ENCODE measurements around the gene CDK5RAP2. TPM values are rescaled to one million over a fixed set of nuclear protein-coding genes. Genes with fewer than 3 reads are reported as not detected.
A peak's percentile ranks its signal among the peaks of the same experiment; 100 is the strongest.

Gene CDK5RAP2
- total RNA-seq, 1 donor from 2014 or later = 75.4 TPM

GRCh38 chr9:120398286-120398685 lies 181.7 kb downstream of the CDK5RAP2 start:
- ATAC-seq (no peak), DNase-seq (ENCODE audit: missing footprints) (no peak)
- intact Hi-C loops (cut with DNase I) = no loop called here

- ATAC-seq = no peak
- intact Hi-C loops (cut with DNase I) = no loop called here
- DNase-seq (ENCODE audit: missing footprints) = no peak
These were observed 182.5 kb downstream of the CDK5RAP2 start for GRCh38 chr9:120397453-120397852.

- no peak for DNase-seq (ENCODE audit: missing footprints)
- ATAC-seq = no peak
- intact Hi-C loops (cut with DNase I) = no loop called here
These were observed 183.0 kb downstream of the CDK5RAP2 start for GRCh38 chr9:120396931-120397330.

- no peak for ATAC-seq
- intact Hi-C loops (cut with DNase I) = no loop called here
- DNase-seq (ENCODE audit: missing footprints) = no peak
These were observed 183.5 kb downstream of the CDK5RAP2 start for GRCh38 chr9:120396418-120396817.

- DNase-seq (ENCODE audit: missing footprints) (no peak), ATAC-seq (no peak)
- intact Hi-C loops (cut with DNase I) = no loop called here
These were observed 184.6 kb downstream of the CDK5RAP2 start for GRCh38 chr9:120395376-120395775.

- intact Hi-C loops (cut with DNase I) = no loop called here
- DNase-seq (ENCODE audit: missing footprints) = no peak
- ATAC-seq = no peak
These were observed 185.8 kb downstream of the CDK5RAP2 start for GRCh38 chr9:120394058-120394669.

GRCh38 chr9:120393386-120394057 lies 186.4 kb downstream of the CDK5RAP2 start:
- ATAC-seq (no peak), DNase-seq (ENCODE audit: missing footprints) (no peak)
- intact Hi-C loops (cut with DNase I) = no loop called here

- intact Hi-C loops (cut with DNase I) = no loop called here
- DNase-seq (ENCODE audit: missing footprints) (no peak), ATAC-seq (no peak)
These were observed 187.3 kb downstream of the CDK5RAP2 start for GRCh38 chr9:120392711-120393110.

GRCh38 chr9:120392245-120392644 lies 187.7 kb downstream of the CDK5RAP2 start:
- intact Hi-C loops (cut with DNase I) = no loop called here
- no peak for DNase-seq (ENCODE audit: missing footprints)
- ATAC-seq = no peak

- intact Hi-C loops (cut with DNase I) = no loop called here
- no peak for ATAC-seq
- DNase-seq (ENCODE audit: missing footprints) = no peak
These were observed 188.3 kb downstream of the CDK5RAP2 start for GRCh38 chr9:120391691-120392090.

- intact Hi-C loops (cut with DNase I) = no loop called here
- ATAC-seq = no peak
These were observed 189.3 kb downstream of the CDK5RAP2 start for GRCh38 chr9:120390637-120391190.

GRCh38 chr9:120389867-120390266 lies 190.1 kb downstream of the CDK5RAP2 start:
- ATAC-seq (no peak), DNase-seq (ENCODE audit: missing footprints) (no peak)
- intact Hi-C loops (cut with DNase I) = no loop called here

More at GRCh38 chr9:120390637-120391190, 189.3 kb downstream of the CDK5RAP2 start:
- no peak for DNase-seq (ENCODE audit: missing footprints)

- ATAC-seq = no peak
- DNase-seq (ENCODE audit: missing footprints) = no peak
- intact Hi-C loops (cut with DNase I) = no loop called here
These were observed 190.7 kb downstream of the CDK5RAP2 start for GRCh38 chr9:120389300-120389699.

- peak; percentile 84 for ATAC-seq
These were observed 191.7 kb downstream of the CDK5RAP2 start for GRCh38 chr9:120388003-120388855.

GRCh38 chr9:120387257-120388002 lies 192.5 kb downstream of the CDK5RAP2 start:
- ATAC-seq = no peak
- intact Hi-C loops (cut with DNase I) = no loop called here
- no peak for DNase-seq (ENCODE audit: missing footprints)

More at GRCh38 chr9:120388003-120388855, 191.7 kb downstream of the CDK5RAP2 start:
- intact Hi-C loops (cut with DNase I) = no loop called here
- no peak for DNase-seq (ENCODE audit: missing footprints)

GRCh38 chr9:120386390-120387131 lies 193.4 kb downstream of the CDK5RAP2 start:
- no peak for ATAC-seq
- intact Hi-C loops (cut with DNase I) = no loop called here
- DNase-seq (ENCODE audit: missing footprints) = no peak

GRCh38 chr9:120385606-120386389 lies 194.2 kb downstream of the CDK5RAP2 start:
- intact Hi-C loops (cut with DNase I) = no loop called here
- ATAC-seq (no peak), DNase-seq (ENCODE audit: missing footprints) (no peak)
